Measurements from ENCODE around the gene SHC4.
"Not testable (repeated sequence)": the region's sequence is repeated elsewhere in the genome, so short reads cannot be mapped to it uniquely, and the experiment has no call there.

SHC4 gene

GRCh38 chr15:48792408-48792807 is 171.3 kb downstream of the SHC4 start:
- Mint-ChIP-seq H3K9me3 (no peaks in the 10 kb centered on the region), H3K27ac (no peak overlapping the region), H3K4me1 (peaks cover 25% of the 10 kb centered on the region), H3K4me3 (no peak overlapping the region), H3K27me3 (no peaks in the 10 kb centered on the region), H3K36me3 (peaks cover 62% of the 10 kb centered on the region)
- CTCF ChIA-PET = interaction anchor here (0.7 kb wide), 1 partner anchor 18 kb away, joined by 3 read pairs; the partner anchor contains the start of gene CEP152
- DNase-seq = no peak

GRCh38 chr15:48790466-48791115 is 173.1 kb downstream of the SHC4 start:
- CTCF ChIA-PET, H3K27me3 Mint-ChIP-seq, H3K4me1 Mint-ChIP-seq, H3K9me3 Mint-ChIP-seq, H3K27ac Mint-ChIP-seq, H3K4me3 Mint-ChIP-seq, DNase-seq: not testable (repeated sequence)
- peaks cover 55% of the 10 kb centered on the region for H3K36me3 Mint-ChIP-seq

GRCh38 chr15:48785712-48786111 is 178.0 kb downstream of the SHC4 start:
- peaks cover 9% of the 10 kb centered on the region for H3K4me1 Mint-ChIP-seq
- CTCF ChIA-PET = no interaction called here
- no peaks in the 10 kb centered on the region for H3K9me3 Mint-ChIP-seq
- DNase-seq = no peak
- no peak overlapping the region for H3K4me3 Mint-ChIP-seq
- H3K36me3 Mint-ChIP-seq = peaks cover 59% of the 10 kb centered on the region
- H3K27ac Mint-ChIP-seq = no peak overlapping the region
- no peaks in the 10 kb centered on the region for H3K27me3 Mint-ChIP-seq

GRCh38 chr15:48785195-48785594 is 178.5 kb downstream of the SHC4 start:
- CTCF ChIA-PET = no interaction called here
- no peak overlapping the region for H3K4me3 Mint-ChIP-seq
- peaks cover 59% of the 10 kb centered on the region for H3K36me3 Mint-ChIP-seq
- no peaks in the 10 kb centered on the region for H3K9me3 Mint-ChIP-seq
- H3K27ac Mint-ChIP-seq = no peak overlapping the region
- no peaks in the 10 kb centered on the region for H3K27me3 Mint-ChIP-seq
- H3K4me1 Mint-ChIP-seq = peaks cover 9% of the 10 kb centered on the region
- no peak for DNase-seq

- CTCF ChIA-PET = no interaction called here
- Mint-ChIP-seq H3K27me3 (no peaks in the 10 kb centered on the region), H3K4me1 (peaks cover 9% of the 10 kb centered on the region), H3K27ac (no peak overlapping the region), H3K4me3 (no peak overlapping the region), H3K36me3 (peaks cover 59% of the 10 kb centered on the region), H3K9me3 (no peaks in the 10 kb centered on the region)
- DNase-seq = no peak
Measured at GRCh38 chr15:48784756-48785155, 179.0 kb downstream of the SHC4 start.

GRCh38 chr15:48782911-48783310 is 180.8 kb downstream of the SHC4 start:
- Mint-ChIP-seq H3K36me3 (peaks cover 56% of the 10 kb centered on the region), H3K4me3 (no peak overlapping the region), H3K27me3 (no peaks in the 10 kb centered on the region), H3K9me3 (no peaks in the 10 kb centered on the region), H3K27ac (no peak overlapping the region), H3K4me1 (peaks cover 9% of the 10 kb centered on the region)
- DNase-seq = no peak
- CTCF ChIA-PET = no interaction called here

- Mint-ChIP-seq H3K4me1 (peaks cover 9% of the 10 kb centered on the region), H3K4me3 (no peak overlapping the region), H3K36me3 (peaks cover 56% of the 10 kb centered on the region), H3K27me3 (no peaks in the 10 kb centered on the region), H3K27ac (peak overlapping the region; percentile 29), H3K9me3 (no peaks in the 10 kb centered on the region)
- no peak for DNase-seq
- CTCF ChIA-PET = no interaction called here
Measured at GRCh38 chr15:48781481-48782081, 182.1 kb downstream of the SHC4 start.

GRCh38 chr15:48781017-48781416 is 182.7 kb downstream of the SHC4 start:
- no peak for DNase-seq
- Mint-ChIP-seq H3K27me3 (no peaks in the 10 kb centered on the region), H3K4me3 (no peak overlapping the region), H3K9me3 (no peaks in the 10 kb centered on the region), H3K27ac (no peak overlapping the region), H3K4me1 (peaks cover 9% of the 10 kb centered on the region), H3K36me3 (peaks cover 54% of the 10 kb centered on the region)
- CTCF ChIA-PET = no interaction called here

GRCh38 chr15:48778331-48778730 is 185.4 kb downstream of the SHC4 start:
- no peak for DNase-seq
- CTCF ChIA-PET = no interaction called here
- no peaks in the 10 kb centered on the region for H3K9me3 Mint-ChIP-seq
- H3K27me3 Mint-ChIP-seq = no peaks in the 10 kb centered on the region
- H3K27ac Mint-ChIP-seq = no peak overlapping the region
- H3K4me3 Mint-ChIP-seq = no peak overlapping the region
- H3K4me1 Mint-ChIP-seq = peaks cover 9% of the 10 kb centered on the region
- peaks cover 57% of the 10 kb centered on the region for H3K36me3 Mint-ChIP-seq

- Mint-ChIP-seq H3K27ac (no peak overlapping the region), H3K36me3 (peaks cover 59% of the 10 kb centered on the region), H3K4me3 (no peak overlapping the region), H3K4me1 (peaks cover 9% of the 10 kb centered on the region), H3K9me3 (no peaks in the 10 kb centered on the region), H3K27me3 (no peaks in the 10 kb centered on the region)
- no peak for DNase-seq
- CTCF ChIA-PET = no interaction called here
Measured at GRCh38 chr15:48777645-48778330, 185.9 kb downstream of the SHC4 start.

GRCh38 chr15:48775546-48775945 is 188.2 kb downstream of the SHC4 start:
- no peak overlapping the region for H3K27ac Mint-ChIP-seq
- H3K36me3 Mint-ChIP-seq = peaks cover 51% of the 10 kb centered on the region
- no peaks in the 10 kb centered on the region for H3K4me1 Mint-ChIP-seq
- DNase-seq = no peak
- no peak overlapping the region for H3K4me3 Mint-ChIP-seq
- no peaks in the 10 kb centered on the region for H3K27me3 Mint-ChIP-seq
- CTCF ChIA-PET = no interaction called here
- H3K9me3 Mint-ChIP-seq = no peaks in the 10 kb centered on the region

GRCh38 chr15:48774484-48774883 is 189.2 kb downstream of the SHC4 start:
- H3K36me3 Mint-ChIP-seq = peaks cover 53% of the 10 kb centered on the region
- H3K27ac Mint-ChIP-seq = no peak overlapping the region
- CTCF ChIA-PET = no interaction called here
- no peak overlapping the region for H3K4me3 Mint-ChIP-seq
- no peaks in the 10 kb centered on the region for H3K4me1 Mint-ChIP-seq
- H3K27me3 Mint-ChIP-seq = no peaks in the 10 kb centered on the region
- H3K9me3 Mint-ChIP-seq = no peaks in the 10 kb centered on the region
- DNase-seq = no peak

All from activated naive CD4-positive, alpha-beta T cell treated with anti-CD3 and anti-CD28 coated beads, Interleukin-2, amount 10 ng/mL, durations not matched to agents 7 days and 5 days (primary cell).